Body of pancreas (tissue), 4 donors: Measurements from ENCODE around the gene SNRNP70.

Source experiments
- CTCF ChIP-seq, 7 experiments: fragments of 450-650 bp in 4 of 7; fragments of 200-600 bp in 3 of 7; sonication (generic) in 3 of 7; IDR thresholded peaks; one replicate each; pipeline ENCODE4 v1.5.1; 2016 to 2019; ENCODE audit warnings: antibody characterized with exemption in 7 of 7
- POLR2A ChIP-seq, 3 donors: fragments of 450-650 bp; IDR thresholded peaks; one replicate each; pipeline ENCODE4 v1.6.1; 2016; ENCODE audit warnings: antibody characterized with exemption in 3 of 3, mild to moderate bottlenecking in 2 of 3

GRCh38 chr19:49071860-49072547 lies 13.2 kb upstream of the SNRNP70 start:
- TF ChIP-seq CTCF (IDR thresholded peaks at IDR 0.05), result no peak
- no peak for TF ChIP-seq POLR2A (IDR thresholded peaks at IDR 0.05)
